K562 treated with DMSO at 1 percent for 4 hours (cell line): ENCODE results near the gene OLR1. TPM values are rescaled to one million over a fixed set of nuclear protein-coding genes. Genes with fewer than 3 reads are reported as not detected.

ENCODE experiments used
- total RNA-seq: library from RNA; unstranded; fragments of 300-600 nt; gene quantifications from 2 replicates; pipeline ENCODE4 v1.2.3, GENCODE V29; 2022; ENCODE audit not compliant: insufficient read depth

The OLR1 gene
- not detected in 2 replicates for total RNA-seq

DNA sequence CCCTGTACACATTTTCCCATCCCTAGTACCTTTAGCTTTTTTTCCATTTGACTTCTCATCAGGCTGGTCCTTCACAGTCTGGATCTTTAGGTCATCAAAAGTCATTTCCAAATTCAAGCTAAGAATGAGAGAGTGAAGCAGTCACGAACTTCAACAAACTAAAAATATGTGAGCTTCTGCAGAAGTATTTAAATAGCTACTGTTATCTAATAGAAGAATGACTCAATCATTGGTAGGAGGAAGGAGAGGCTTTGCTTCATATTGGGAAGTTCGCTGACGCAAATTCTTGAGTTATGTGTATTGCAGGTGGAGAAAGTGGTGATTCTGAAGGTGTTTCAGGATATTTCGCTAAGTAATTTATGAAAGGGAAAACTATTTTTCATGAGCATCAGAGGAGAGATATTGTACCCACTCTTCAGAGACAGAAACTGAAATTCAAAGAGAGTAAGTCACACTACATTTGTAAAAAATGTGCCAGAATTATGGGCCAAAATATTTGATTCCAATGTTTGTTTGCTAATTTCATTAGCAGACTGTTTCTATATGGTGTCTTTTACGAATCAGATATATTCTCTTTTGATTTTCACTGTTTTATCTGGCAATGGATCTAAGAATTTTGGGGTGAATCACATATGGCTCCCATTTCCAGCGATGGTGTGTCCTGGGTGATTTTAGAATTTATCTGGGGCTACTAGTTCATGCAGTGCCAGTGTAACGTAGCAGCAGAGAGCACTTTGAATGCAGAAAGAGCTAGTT lies at the start of gene OLR1:
OLR1 (minus strand) TSS at position 160 of the 756 bp plus-strand sequence; CDS start at position 105, 55 bp downstream.

DNA sequence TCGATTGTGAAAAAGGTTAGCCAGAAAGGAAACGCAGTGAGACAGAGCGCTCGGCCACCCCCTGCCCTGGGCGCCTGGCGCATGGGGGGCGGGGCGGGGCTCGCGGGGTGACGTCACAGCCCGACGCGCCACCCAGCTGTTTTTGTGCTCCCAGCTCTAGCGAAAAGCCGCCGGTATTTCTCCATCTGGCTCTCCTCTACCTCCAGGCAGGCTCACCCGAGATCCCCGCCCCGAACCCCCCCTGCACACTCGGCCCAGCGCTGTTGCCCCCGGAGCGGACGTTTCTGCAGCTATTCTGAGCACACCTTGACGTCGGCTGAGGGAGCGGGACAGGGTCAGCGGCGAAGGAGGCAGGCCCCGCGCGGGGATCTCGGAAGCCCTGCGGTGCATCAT lies 40.8 kb upstream of the OLR1 start, which contains the start of gene GABARAPL1:
GABARAPL1 (plus strand) TSS at position 139 of the 393 bp plus-strand sequence; CDS start at position 392, 253 bp downstream.

DNA sequence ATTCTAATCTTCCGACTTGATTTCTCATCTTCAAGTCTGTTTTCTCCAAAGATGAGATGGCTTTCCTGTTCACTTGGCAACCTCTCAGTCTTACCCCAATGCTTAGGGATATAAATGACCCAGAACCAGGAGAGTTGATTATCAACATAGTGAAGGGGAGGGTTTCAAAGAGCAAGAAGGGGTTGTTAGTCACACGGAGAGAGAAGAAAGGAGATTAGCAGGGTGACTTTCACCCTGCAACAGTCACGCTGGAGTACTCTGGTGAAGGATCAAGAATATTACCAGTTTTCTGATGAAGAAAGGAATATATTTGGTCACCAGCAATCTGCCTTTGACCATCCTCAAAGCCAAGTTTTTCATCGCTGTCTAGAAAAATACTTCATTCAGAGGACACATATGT lies 6.9 kb upstream of the OLR1 start, which contains the start of gene TMEM52B:
TMEM52B (plus strand) TSS at position 212 of the 400 bp plus-strand sequence. CDS start 543 bp downstream, outside the sequence.

DNA sequence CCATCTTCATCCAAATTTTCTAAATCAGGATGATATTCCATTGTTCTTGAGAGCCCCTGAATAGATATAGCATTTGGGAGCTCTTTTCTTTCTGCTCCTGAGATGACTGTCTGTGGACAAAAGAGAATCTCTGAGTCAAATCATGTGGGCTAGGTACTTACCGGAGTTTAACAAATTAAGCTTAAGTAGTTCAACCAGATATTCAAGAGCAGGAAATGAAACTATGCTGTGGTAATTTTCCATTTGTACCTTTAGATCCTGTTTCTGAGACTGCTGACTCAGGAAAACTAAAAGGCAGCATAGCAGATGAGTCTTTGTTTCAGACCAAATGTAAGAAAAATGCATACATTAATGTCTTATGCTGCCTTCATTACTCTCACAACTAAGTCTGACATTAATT lies 41.9 kb downstream of the OLR1 start, which contains the start of gene CLEC7A:
CLEC7A (minus strand) TSS at position 158 of the 400 bp plus-strand sequence; CDS start at position 41, 117 bp downstream.

Other genes starting within 250 kb of the OLR1 start
- not detected in 2 replicates for gene CLEC2A, start 239.8 kb downstream of the OLR1 start, total RNA-seq
- not detected in 2 replicates for gene CLEC12A, start 200.7 kb downstream of the OLR1 start, total RNA-seq
- not detected in 2 replicates for gene CLEC1B, start 173.0 kb downstream of the OLR1 start, total RNA-seq
- not detected in 2 replicates for gene CLEC12B, start 161.5 kb downstream of the OLR1 start, total RNA-seq
- gene CLEC9A, start 141.4 kb downstream of the OLR1 start, total RNA-seq: not detected in 2 replicates
- not detected in 2 replicates for gene CLEC1A, start 73.1 kb downstream of the OLR1 start, total RNA-seq
- gene CLEC7A, start 41.9 kb downstream of the OLR1 start, total RNA-seq: not detected in 2 replicates
- not detected in 2 replicates for gene TMEM52B, start 6.9 kb upstream of the OLR1 start, total RNA-seq
- 15.1 and 20.4 TPM in 2 replicates for gene GABARAPL1, start 40.7 kb upstream of the OLR1 start, total RNA-seq
- not detected in 2 replicates for gene KLRD1, start 135.7 kb upstream of the OLR1 start, total RNA-seq
- not detected in 2 replicates for gene KLRK1, start 217.9 kb upstream of the OLR1 start, total RNA-seq
- not detected in 2 replicates for gene KLRC4, start 237.6 kb upstream of the OLR1 start, total RNA-seq
- not detected in 2 replicates for gene KLRC3, start 248.5 kb upstream of the OLR1 start, total RNA-seq